GM18505 (cell line): ENCODE measurements around the gene TRIM71.

Experiments
- ATAC-seq: cut with Tn5 transposase; IDR thresholded peaks from one replicate; pipeline ENCODE4 v1.9.1; 2021; ENCODE audit not compliant: unreplicated experiment
- POLR2A ChIP-seq: IDR thresholded peaks from 4 replicates; pipeline ENCODE4 v1.6.1; 2011; ENCODE audit warnings: borderline replicate concordance; ENCODE audit not compliant: insufficient read depth, insufficient read length; ENCODE audit errors: extremely low read depth

Gene TRIM71

GRCh38 chr3:32946973-32947788 is 129.4 kb downstream of the TRIM71 start:
- peak; percentile 11 for ATAC-seq

More at GRCh38 chr3:32946973-32947788, 129.4 kb downstream of the TRIM71 start:
- no peak for TF ChIP-seq POLR2A
